GM20000 (cell line): ENCODE data around the gene FAM228A.
"Not testable (repeated sequence)": the region's sequence is repeated elsewhere in the genome, so short reads cannot be mapped to it uniquely, and the experiment has no call there.

Experiments used
- DNase-seq: peaks from one replicate; pipeline ENCODE4 v3.0.0; 2012; ENCODE audit warnings: low spot score
- TF ChIP-seq, protein P1 (sequence below): IDR thresholded peaks from 2 replicates; pipeline ENCODE4 v1.5.1; 2012; ENCODE audit warnings: mild to moderate bottlenecking, control low read depth; ENCODE audit errors: extremely low read depth, missing control alignments

Gene FAM228A

DNA sequence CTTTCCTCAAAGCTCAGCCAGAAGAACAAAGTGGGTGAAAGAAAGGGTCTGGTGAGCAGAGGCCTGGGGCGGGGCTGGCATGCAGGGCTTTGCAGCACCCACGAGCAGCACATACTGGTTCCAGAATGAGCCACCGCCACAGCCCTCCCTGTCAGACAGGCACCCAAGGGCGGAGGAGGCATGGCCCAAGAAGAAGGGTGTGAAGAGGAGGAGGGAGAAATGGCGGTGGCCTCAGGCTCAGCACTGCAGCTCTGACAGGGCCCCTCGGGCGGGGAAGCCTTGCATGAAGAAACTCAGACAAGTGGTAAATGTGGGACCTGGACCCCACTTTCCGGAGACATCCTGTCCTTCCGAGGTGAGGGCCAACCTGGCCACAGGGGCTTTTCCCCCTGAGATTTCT is 15.7 kb downstream of the FAM228A start:
- TF ChIP-seq, protein P1, sequence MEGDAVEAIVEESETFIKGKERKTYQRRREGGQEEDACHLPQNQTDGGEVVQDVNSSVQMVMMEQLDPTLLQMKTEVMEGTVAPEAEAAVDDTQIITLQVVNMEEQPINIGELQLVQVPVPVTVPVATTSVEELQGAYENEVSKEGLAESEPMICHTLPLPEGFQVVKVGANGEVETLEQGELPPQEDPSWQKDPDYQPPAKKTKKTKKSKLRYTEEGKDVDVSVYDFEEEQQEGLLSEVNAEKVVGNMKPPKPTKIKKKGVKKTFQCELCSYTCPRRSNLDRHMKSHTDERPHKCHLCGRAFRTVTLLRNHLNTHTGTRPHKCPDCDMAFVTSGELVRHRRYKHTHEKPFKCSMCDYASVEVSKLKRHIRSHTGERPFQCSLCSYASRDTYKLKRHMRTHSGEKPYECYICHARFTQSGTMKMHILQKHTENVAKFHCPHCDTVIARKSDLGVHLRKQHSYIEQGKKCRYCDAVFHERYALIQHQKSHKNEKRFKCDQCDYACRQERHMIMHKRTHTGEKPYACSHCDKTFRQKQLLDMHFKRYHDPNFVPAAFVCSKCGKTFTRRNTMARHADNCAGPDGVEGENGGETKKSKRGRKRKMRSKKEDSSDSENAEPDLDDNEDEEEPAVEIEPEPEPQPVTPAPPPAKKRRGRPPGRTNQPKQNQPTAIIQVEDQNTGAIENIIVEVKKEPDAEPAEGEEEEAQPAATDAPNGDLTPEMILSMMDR = no peak
- DNase-seq = no peak

DNA sequence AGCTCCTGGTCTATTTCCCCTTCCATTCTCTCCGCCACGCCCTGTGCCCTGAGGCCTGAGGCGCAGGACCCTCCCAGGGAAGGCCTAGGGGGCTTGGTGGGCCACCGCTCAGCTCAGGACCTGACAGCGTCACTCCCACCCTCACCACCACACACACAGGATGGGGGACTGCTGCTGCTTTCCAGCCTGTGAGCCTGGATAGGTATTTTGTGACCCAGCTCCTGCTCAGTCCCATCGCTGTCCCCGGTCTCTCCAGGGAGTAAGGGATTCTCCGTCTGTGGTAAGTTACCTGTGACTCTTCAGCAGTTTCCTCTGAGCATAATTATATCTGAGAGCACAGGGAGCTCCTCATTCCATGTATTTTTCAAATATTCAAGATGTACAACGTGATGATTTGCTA is 16.3 kb downstream of the FAM228A start:
- TF ChIP-seq, protein P1 = no peak
- no peak for DNase-seq

DNA sequence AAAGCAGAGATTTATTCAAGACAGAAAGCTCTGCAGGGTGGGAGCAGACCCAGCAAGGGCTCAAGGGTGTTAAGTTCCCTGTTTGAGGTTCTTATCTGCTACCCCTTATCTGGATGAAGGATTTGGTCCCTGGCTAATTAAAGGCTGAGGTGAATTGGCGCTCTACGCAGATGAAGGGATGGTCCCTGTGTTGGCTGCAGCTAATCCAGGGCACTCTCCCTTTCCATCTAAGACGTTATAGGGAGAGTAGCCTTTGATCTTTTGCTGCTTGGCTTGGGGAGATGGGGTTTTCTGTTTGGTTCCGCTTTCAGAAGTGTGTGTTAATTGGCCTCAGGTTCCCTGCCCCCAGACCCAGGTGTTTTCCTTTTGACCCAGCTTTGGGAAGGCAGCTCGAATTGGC is 17.0 kb downstream of the FAM228A start:
- TF ChIP-seq, protein P1 = no peak
- no peak for DNase-seq

DNA sequence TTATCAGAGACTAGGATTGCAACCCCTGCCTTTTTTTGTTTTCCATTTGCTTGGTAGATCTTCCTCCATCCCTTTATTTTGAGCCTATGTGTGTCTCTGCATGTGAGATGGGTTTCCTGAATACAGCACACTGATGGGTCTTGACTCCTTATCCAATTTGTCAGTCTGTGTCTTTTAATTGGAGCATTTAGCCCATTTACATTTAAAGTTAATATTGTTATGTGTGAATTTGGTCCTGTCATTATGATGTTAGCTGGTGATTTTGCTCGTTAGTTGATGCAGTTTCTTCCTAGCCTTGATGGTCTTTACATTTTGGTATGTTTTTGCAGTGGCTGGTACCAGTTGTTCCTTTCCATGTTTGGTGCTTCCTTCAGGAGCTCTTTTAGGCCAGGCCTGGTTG is 22.4 kb downstream of the FAM228A start:
- not testable (repeated sequence) for DNase-seq

DNA sequence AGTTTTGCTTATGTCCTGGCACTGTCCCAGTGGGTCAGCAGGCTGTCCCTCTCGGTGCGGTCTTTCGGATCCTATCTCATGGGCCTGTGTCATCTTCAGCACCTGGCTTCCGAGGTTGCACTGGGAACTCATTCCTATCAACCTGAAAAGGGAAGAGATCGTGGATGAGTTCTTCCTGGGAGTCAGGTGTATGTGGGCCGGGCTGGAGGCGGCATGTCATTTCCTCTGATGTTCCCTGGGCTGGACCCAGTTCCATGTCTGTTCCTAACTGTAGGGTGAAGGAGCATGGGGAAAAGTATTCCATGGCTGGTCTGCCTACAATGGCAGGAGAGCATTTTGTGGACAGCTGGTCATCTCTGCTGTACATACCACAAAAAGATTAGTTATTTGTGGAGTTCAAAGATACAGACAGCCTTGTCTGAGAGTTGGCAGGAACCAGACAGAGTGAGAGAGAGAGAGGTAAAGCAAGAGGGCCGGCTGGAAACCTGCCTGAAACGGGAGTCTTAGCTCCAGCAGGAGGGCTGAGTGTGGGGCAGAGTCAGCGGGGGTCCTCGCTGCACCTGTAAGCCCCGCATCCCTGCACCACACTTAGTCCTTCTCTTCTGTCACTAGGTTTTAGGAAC is 25.2 kb downstream of the FAM228A start:
- TF ChIP-seq, protein P1 = no peak
- no peak for DNase-seq

DNA sequence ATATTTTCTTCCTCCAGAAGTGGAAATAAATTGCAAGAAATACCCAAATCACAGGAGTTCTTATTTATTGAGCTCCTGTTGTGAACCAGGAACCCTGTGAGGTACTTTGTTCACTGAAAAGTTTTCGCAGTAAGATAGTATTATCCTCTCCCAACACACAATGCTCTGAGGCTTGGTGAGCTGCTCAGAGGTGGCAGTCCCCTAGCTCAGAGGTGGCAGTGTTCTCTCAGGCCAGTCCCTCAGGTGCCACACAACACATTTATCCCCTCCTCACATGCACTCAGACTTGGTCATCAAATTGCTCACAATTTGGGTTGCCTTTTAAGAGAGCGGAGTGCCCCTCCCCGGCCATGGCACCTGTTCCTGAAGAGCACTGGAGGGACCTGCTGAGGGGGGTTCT is 25.9 kb downstream of the FAM228A start:
- TF ChIP-seq, protein P1 = no peak
- DNase-seq = no peak

DNA sequence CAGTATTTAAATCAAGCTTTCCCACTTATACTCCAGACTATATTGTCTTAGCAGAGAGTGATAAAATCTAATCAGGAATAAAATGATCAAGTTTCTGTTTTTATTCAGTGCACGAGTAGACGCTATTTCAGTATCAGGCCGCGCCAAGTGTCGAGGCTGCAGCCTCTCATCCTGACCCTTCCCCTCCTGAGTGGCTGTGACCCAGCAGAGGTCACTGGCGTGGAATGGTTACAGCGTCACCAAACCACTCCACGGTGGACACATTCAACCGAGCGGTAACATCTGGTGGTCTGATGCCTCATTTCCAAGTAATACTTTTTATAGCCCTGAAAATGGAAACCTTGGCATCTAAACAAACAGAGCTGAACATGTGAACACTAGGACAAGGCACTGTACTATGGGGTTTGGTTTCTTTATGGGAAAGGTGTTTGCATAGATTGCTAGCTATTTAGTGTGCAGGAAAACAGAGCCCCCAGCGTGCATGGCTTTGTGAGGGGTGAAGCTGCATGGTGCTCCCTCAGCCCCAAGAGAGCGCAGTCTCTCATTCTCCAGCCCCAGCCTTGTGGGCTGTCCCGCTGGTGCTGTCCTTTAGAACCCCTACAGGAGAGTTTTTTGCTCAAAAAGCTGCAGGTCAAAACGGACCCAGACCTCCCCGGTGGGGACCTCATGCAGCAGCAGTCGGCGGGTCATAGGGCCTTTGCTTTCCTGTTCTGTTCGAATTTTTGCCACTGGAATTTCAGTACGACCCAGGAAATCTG is 28.4 kb downstream of the FAM228A start:
- DNase-seq = no peak
- TF ChIP-seq, protein P1 = no peak

DNA sequence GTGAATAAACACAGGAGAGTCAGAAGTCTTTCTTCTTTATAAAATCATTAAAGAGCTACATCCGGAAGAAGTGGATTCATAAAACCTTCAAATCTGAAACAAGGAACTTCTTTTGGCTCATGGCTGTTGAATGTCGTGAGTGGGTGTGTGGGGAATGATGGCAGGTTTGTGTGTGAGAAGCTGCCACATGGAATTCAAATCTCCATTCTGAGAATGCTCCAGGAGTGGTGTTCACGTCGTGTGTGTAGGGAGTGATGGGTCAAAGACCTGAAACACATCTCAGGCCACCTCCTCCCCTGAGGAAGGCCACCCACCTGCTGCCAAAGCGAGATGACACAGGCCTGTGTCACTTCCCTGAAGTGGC is 28.9 kb downstream of the FAM228A start:
- DNase-seq = no peak
- TF ChIP-seq, protein P1 = no peak
